ENCODE measurements around the gene PPP2R5B.
A peak's percentile ranks its signal among the peaks of the same experiment; 100 is the strongest.

Gene PPP2R5B

DNA sequence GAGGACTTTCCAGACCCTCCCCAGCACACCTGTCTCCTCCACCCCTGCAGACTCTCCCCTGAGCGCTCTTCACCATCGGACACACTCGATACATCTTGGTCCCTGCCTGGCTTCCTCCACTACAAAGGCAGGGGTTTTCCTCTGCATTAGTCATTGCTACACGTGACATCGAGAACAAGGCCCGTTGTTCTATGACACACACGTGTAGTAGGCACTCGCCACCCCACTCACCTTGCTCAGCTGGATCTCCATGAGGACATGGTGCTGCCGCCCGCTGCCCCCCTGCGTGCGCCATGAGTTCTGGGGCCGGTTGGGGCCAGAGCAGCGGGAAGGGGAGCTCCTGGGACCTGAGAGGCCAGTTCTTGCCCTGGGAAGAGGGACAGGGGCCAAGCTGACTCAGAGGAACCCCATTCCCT lies 24.2 kb upstream of the PPP2R5B start:
- Mint-ChIP-seq H3K4me3 (no peak overlapping the region), H3K4me1 (no peaks in the 10 kb centered on the region), H3K27me3 (ENCODE audit: low read depth) (no peaks in the 10 kb centered on the region), H3K9me3 (no peaks in the 10 kb centered on the region), H3K27ac (peak overlapping the region in 1 of 3 experiments; percentile 37), H3K36me3 (ENCODE audit: low read depth) (peaks cover 29% of the 10 kb centered on the region)
- TF ChIP-seq, protein P1, sequence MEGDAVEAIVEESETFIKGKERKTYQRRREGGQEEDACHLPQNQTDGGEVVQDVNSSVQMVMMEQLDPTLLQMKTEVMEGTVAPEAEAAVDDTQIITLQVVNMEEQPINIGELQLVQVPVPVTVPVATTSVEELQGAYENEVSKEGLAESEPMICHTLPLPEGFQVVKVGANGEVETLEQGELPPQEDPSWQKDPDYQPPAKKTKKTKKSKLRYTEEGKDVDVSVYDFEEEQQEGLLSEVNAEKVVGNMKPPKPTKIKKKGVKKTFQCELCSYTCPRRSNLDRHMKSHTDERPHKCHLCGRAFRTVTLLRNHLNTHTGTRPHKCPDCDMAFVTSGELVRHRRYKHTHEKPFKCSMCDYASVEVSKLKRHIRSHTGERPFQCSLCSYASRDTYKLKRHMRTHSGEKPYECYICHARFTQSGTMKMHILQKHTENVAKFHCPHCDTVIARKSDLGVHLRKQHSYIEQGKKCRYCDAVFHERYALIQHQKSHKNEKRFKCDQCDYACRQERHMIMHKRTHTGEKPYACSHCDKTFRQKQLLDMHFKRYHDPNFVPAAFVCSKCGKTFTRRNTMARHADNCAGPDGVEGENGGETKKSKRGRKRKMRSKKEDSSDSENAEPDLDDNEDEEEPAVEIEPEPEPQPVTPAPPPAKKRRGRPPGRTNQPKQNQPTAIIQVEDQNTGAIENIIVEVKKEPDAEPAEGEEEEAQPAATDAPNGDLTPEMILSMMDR (IDR thresholded peaks at IDR 0.05; ENCODE audit: unreplicated experiment in 3 of 3), result no peak

DNA sequence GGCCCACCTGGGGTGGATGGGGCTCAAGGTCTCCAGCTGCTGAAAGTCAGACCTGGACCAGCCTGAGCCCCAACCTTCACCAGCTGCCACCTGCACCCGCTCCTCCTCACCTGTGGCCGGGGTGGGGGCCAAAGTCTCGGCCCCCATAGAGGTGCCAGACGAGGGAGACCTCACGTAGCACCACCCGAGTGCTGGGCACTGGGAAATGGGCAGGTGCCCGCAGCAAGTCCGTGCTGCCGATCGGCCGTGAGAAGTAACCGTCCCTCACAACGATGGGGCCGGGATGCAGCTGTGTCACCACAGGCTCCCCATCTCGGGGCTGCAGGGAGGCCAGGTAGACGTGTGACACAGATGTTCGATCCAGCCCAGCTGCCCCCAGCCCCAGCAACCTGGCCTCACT lies 23.7 kb upstream of the PPP2R5B start:
- no peak overlapping the region for H3K27ac Mint-ChIP-seq
- TF ChIP-seq, protein P1 (IDR thresholded peaks at IDR 0.05; ENCODE audit: unreplicated experiment in 3 of 3), result no peak
- peaks cover 31% of the 10 kb centered on the region for H3K36me3 Mint-ChIP-seq (ENCODE audit: low read depth)
- H3K27me3 Mint-ChIP-seq (ENCODE audit: low read depth), result no peaks in the 10 kb centered on the region
- H3K9me3 Mint-ChIP-seq, result no peaks in the 10 kb centered on the region
- no peaks in the 10 kb centered on the region for H3K4me1 Mint-ChIP-seq
- no peak overlapping the region for H3K4me3 Mint-ChIP-seq

DNA sequence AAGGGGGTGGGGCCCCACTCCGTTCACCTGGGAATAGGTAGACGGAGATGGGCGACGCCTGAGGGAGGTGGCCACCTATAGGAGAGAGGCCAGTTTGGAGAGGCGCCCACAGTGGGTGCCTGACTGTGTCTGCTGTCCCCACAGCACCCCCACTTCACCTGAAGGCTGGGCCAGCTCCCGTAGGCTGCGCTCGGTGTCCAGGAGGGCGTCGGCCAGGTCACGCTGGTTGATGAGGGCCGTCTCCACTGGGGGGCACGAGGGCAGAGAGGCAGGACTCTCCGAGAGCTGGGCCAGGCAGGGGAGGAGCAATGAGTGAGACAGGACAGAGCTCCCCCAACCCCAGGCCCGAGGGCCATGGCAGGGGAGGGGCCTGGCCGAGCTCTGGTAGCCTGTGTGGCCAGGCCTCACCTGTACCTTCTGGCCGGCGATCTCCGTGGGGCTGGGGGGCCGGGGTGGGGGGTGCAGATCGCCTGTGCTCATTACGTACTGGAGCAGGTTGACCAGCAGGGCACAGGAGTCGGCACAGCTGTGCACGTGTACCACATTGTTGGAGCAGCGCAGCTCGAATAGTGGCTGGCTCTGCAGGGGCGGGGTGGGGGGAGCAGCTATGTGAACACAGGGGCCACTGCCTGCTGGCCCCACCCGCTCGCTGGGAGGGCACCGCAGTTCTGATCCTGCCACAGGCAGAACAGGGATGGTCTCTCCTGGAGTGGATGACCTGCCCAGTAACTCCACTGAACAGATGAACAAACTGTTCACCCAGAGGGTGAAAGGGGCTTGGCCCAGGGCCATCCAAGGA lies 22.2 kb upstream of the PPP2R5B start:
- peaks cover 31% of the 10 kb centered on the region for H3K36me3 Mint-ChIP-seq (ENCODE audit: low read depth)
- no peaks in the 10 kb centered on the region for H3K27me3 Mint-ChIP-seq (ENCODE audit: low read depth)
- no peaks in the 10 kb centered on the region for H3K9me3 Mint-ChIP-seq
- H3K4me1 Mint-ChIP-seq, result no peaks in the 10 kb centered on the region
- TF ChIP-seq, protein P1 (IDR thresholded peaks at IDR 0.05; ENCODE audit: unreplicated experiment in 3 of 3), result no peak
- H3K4me3 Mint-ChIP-seq, result no peak overlapping the region
- no peak overlapping the region for H3K27ac Mint-ChIP-seq

GRCh38 chr11:64903291-64903833 lies 21.1 kb upstream of the PPP2R5B start:
- H3K27ac Mint-ChIP-seq, result no peak overlapping the region
- no peaks in the 10 kb centered on the region for H3K4me1 Mint-ChIP-seq
- TF ChIP-seq, protein P1 (IDR thresholded peaks at IDR 0.05; ENCODE audit: unreplicated experiment in 3 of 3), result no peak
- no peak overlapping the region for H3K4me3 Mint-ChIP-seq
- H3K36me3 Mint-ChIP-seq (ENCODE audit: low read depth), result peaks cover 35% of the 10 kb centered on the region
- H3K9me3 Mint-ChIP-seq, result no peaks in the 10 kb centered on the region
- no peaks in the 10 kb centered on the region for H3K27me3 Mint-ChIP-seq (ENCODE audit: low read depth)

GRCh38 chr11:64905516-64906313 lies 18.8 kb upstream of the PPP2R5B start:
- H3K27ac Mint-ChIP-seq, result no peak overlapping the region
- H3K27me3 Mint-ChIP-seq (ENCODE audit: low read depth), result no peaks in the 10 kb centered on the region
- TF ChIP-seq, protein P1 (IDR thresholded peaks at IDR 0.05; ENCODE audit: unreplicated experiment in 3 of 3), result no peak
- no peak overlapping the region for H3K4me3 Mint-ChIP-seq
- H3K4me1 Mint-ChIP-seq, result no peaks in the 10 kb centered on the region
- H3K9me3 Mint-ChIP-seq, result no peaks in the 10 kb centered on the region
- peaks cover 25% of the 10 kb centered on the region for H3K36me3 Mint-ChIP-seq (ENCODE audit: low read depth)
